A549 treated with RU486 at 1 μM for 4 hours (cell line): ENCODE results near the gene ASB7. TPM values are rescaled to one million over a fixed set of nuclear protein-coding genes. Genes with fewer than 3 reads are reported as not detected.

Experiments used
- total RNA-seq: library from RNA; stranded (reverse); fragments of 200-300 nt; extraction: Qiagen RNA extraction; gene quantifications from 5 replicates; pipeline ENCODE4 v1.2.3, GENCODE V29; 2022; ENCODE audit warnings: low read depth

The ASB7 gene
- total RNA-seq = 9.8 to 12.5 TPM (median 11.8 TPM) in 5 replicates

GRCh38 chr15:100602064-100602822, at the start of gene ASB7, which contains the start of gene LINS1:
ASB7 (plus strand) TSS chr15:100602589; CDS start chr15:100612217, 9,628 bp downstream.
LINS1 (minus strand) TSS chr15:100602184; CDS start chr15:100580842, 21,342 bp downstream.

Other genes with a start within 250 kb of the ASB7 start
- gene CERS3, start 73.6 kb upstream of the ASB7 start, total RNA-seq = not detected in 5 replicates
- 7.1 to 13.1 TPM (median 10.7 TPM) in 5 replicates for gene LINS1, start 405 bp upstream of the ASB7 start, total RNA-seq